Medulla oblongata (tissue), 1 donor: ENCODE measurements around the gene C9orf43.
A peak's percentile ranks its signal among the peaks of the same experiment; 100 is the strongest.
"Not testable (repeated sequence)": the region's sequence is repeated elsewhere in the genome, so short reads cannot be mapped to it uniquely, and the experiment has no call there.

Source experiments
- DNase-seq: peaks from one replicate; pipeline ENCODE4 v3.0.0-alpha.2; 2015; ENCODE audit errors: extremely low spot score

The C9orf43 gene, protein sequence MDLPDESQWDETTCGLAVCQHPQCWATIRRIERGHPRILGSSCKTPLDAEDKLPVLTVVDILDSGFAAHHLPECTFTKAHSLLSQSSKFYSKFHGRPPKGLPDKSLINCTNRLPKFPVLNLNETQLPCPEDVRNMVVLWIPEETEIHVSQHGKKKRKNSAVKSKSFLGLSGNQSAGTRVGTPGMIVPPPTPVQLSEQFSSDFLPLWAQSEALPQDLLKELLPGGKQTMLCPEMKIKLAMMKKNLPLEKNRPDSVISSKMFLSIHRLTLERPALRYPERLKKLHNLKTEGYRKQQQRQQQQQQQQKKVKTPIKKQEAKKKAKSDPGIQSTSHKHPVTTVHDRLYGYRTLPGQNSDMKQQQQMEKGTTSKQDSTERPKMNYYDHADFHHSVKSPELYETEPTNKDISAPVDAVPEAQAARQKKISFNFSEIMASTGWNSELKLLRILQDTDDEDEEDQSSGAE

DNA sequence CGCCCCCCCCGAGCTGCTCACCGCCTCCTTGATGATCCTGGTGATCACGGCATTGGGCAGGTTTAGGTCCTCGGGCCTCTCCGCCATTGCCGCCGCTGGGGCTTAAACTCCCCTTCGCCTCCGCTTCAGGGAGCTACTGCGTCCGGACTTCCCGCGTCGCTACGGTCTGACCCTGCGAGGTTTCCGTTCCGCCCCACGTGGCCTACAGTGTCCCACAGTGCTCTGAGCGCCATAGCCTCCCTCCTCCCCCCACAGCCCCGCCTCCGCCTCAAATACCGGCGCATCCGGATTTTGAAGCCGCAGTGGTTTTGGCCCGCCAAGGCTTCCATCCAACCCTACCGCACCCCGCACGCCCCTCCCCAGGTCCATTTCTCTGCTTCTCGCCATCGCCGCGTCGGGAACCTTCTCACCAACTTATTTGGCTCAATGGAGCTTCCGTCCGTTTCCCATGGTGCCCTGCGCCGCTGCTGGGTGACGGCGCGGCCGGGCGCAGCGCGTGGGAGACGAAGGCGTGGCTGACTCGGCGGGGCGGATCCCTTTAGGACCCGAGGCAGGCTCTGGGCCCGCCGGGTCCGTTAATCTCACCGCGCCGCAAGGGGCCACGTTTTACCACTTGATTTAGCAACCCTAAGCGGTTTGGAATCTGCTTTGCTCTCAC is at the start of gene C9orf43, which contains the start of gene POLE3:
Gene C9orf43, plus strand, starts transcription at position 541 of the 658 bp plus-strand sequence. CDS start 2,747 bp downstream, outside the sequence.
Gene POLE3, minus strand, starts transcription at position 469 of the 658 bp plus-strand sequence. Its CDS starts 382 bp downstream, at position 87.
- DNase-seq, result peak; percentile 94

DNA sequence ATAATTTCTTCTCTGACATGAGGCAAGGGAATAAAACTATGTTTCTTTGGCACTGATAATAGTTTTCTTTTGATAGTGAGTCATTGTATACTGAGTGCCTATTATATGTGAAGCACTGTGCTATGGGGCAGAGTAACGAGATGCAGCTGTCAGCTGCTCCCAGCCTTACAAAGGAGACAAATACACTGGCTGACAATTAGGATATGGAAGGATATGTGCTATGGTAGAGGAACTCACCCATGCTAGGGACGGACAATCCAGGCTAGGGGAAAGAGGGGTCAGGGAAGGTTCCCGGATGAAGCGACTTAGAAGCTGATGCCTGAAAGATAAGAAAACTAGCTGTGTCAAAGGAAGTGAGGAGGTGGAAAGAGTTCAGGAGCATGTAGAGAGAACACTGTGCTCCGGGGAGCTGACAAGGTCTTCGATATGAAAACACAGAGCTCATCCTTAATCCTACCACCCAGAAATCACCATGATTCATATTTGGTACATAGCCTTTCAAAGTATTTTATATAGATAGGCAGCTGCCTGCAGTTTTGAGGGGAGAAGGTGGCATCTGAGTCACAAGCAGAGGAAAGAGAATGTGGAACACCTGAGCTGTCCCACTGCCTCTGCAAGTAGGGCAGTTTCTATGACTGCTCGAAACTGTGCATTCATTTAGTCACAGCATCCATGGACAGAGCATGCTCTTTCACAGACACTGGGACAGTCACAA is 49.1 kb upstream of the C9orf43 start:
- DNase-seq, result peak; percentile 28

DNA sequence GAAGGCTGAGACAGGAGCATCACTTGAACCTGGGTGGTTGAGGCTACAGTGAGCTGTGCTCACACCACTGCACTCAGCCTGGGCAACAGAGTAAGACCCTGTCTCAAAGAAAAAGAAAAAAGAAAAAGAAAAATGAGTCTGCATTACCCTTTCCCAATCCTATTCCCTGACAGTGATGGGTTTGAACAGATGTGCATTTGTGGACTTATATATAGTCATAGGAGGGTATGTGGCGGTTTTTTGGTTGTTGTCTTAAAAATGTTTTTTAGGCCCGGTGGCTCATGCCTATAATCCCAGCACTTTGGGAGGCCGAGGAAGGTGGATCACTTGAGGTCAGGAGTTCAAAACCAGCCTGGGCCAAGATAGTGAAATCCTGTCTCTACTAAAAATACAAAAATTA is 47.2 kb upstream of the C9orf43 start:
- no peak for DNase-seq

DNA sequence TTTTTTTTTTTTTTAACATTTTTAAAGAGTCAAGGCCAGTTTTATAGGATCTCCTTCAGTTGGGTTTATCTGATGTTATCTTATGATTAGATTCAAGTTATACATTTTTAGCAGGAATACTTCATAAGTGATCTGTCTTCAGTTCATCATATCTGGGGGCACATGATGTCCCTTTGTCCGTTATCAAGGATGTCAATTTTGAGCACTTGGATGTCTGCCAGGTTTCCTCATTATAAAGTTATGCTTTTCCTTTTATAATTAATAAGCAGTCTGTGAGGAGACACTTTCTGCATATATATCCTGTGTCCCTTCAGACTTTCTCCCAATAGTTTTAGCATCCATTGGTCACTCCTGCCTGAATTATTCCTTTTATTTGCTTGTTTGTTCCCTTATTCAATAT is 45.6 kb upstream of the C9orf43 start:
- no peak for DNase-seq

DNA sequence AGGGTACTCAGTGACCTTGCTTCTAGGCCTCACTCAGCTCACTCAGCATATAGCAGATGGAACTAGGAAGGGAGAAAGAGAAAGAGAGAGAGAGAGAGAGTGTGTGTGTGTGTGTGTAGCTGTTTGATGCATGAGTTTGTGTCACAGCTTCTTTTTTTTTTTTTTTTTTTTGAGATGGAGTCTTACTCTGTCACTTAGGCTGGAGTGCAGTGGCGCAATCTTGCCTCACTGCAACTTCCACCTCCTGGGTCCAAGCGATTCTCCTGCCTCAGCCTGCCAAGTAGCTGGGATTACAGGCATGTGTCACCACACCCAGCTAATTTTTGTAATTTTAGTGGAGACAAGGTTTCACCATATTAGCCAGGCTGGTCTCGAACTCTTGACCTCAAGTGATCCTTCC is 44.9 kb upstream of the C9orf43 start:
- DNase-seq, result not testable (repeated sequence)

DNA sequence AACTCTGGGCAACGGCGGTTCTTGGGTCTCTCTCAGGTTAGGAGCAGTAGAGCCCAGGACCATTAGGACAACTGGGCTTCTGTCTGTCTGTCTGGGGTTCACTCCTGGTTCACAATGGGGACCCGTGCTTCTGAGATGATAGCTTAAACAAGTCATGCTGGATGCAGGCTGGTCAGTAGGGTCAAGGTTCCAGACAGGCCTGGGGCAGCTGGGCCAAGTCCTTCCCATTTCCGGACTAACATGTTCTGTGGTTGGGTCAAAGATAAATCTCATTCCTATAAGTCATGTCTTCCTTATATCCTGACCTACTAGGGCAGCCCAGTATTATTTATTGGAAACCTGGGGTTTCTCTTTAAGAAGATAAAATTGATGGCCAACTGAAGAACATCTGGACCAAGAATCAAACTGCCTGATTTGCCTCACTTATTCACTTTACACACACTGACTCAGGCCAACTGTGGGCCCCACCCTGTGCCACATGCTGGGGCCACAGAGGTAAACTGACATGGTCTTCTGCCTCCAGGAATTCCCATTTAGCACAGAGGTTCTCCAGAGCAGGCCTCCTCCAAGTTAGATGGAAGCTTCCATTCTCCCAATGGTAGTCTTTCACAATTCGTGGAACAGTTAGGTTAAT is 42.1 kb upstream of the C9orf43 start:
- no peak for DNase-seq

DNA sequence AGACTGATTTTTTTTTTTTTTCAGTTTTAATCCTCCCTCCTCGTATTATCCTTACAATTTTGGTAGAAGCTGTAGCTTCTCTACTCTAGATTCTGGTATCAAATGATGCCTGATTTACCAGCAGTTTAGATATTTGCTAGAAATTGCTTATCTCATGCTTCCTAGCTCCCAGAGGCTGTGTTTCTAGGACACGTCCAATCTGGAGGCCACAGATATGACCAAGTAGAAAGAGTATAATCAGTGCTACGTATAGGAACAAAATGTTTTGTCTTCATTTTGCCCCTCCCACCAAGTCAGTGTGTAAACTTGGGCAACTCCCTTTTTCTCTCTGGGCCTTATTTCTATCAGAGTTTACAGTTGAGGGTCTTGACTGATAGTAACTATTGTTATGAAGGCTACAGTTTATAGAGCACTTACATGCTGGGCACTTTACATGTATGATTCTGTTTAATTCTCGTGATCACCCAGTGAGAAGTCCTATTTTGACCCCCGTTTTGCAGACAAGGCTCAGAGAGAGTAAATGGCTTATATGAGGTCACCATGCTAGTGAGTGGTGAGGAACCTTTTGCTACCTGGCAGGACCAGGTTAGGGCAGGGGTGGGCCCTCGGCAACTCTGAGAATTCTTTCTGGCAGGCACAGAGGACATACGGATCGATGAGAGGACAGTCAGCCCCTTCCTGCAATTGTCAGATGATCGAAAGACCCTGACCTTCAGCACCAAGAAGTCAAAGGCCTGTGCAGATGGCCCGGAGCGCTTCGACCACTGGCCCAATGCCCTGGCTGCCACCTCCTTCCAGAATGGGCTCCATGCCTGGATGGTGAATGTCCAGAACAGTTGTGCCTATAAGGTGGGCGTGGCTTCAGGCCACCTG is 41.3 kb upstream of the C9orf43 start:
- DNase-seq, result no peak

DNA sequence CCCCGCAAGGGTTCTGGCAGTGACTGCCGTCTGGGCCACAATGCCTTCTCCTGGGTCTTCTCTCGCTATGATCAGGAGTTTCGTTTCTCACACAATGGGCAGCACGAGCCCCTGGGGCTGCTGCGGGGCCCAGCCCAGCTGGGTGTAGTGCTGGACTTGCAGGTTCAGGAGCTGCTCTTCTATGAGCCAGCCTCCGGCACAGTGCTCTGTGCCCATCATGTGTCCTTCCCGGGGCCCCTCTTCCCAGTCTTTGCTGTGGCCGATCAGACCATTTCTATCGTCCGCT is 40.7 kb upstream of the C9orf43 start:
- no peak for DNase-seq

DNA sequence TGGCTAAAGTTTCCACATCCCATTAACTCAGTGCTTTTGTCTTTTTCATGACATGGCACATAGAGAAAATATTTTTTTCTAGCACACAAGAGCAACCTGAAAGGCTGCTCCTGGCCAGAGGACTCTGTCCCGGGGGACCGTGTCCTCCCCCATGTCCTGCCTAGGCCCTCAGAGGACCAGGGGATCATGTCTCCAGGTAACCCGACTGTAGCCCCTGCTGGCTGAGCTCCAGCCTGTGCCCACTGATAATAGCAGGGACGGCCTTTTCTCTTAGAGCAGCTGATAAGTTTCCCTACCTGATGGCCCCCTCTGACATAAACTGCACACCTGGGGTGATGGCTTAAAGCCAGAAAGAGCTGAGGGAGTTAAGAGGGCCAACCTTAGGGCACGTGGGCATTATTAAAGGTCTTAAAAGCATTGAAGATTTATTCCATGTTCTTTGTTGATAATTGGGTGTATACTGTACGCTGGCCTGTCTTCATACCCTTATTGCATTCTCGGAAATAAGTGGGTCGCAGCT is 39.7 kb upstream of the C9orf43 start:
- no peak for DNase-seq

DNA sequence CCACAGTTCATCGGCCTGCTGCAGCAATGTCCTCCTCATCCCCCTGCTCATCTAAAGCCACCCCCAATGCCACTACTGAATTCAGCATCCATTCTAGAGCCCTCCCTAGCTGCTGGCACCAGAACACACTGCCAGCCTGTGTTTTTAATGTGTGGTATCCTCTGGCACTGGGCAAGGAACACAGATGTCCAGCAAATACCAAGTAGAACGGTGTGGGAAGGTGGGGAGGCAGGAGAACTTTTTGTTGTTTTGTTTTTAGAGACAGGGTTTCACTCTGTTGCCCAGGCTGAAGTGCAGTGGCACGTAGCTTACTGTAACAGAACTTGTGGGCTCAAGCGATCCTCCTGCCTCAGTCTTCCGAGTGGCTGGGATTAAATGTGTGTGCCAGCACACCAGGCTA is 38.5 kb upstream of the C9orf43 start:
- DNase-seq, result no peak

DNA sequence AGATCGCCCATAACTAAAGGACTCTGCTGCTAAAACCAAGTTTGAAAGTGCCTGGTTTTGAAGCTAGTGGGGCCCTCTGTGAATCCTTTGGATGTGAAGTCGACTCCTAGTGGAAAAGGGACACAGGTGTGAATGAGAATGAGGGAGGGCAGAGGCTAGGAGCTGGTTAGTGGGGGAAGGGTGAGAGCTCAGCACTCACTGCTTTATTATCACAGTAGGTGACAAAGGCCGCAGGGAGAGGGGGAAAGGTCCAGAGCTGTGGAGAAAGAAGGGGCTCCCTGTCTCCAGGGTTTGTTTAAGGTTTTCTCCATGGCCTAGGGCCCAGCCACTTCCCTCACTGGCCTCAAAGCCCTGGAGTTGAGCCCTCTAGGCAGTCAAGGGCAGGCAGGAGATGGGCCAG is 37.3 kb upstream of the C9orf43 start:
- DNase-seq, result no peak

DNA sequence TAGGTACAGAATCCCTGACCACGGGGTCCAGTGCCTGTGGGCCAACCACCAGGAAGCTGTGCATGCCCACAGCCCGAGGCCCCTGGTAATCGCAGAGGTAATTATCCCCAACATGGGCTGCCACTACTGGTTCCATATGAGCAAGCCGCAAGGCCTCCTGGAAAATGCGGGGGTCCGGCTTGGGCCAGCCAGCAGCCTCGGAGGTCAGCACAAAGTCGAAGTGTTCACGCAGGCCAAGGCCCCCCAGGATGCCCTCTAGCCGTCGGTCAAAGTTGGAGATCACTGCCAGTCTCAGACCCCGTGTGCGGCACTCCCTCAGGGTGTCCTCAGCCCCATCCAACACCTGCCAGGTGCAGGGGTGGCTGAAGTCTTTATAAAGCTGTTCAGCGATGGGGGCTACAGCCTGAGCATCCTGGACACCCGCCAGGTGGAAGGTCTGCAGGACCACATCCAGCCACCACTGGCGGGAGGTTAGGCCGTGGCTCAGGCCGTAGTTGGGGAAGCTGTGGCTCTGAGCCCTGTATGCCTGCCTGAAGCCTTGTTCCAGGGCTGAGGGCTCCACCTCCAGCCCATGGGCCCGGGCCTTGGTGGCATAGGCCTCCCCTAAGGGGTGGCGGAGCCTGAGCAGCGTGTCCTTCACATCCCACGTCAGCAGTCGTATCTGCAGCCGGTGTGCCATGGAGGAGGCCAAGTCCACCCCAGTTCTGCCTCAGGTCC is 36.7 kb upstream of the C9orf43 start:
- DNase-seq, result no peak

DNA sequence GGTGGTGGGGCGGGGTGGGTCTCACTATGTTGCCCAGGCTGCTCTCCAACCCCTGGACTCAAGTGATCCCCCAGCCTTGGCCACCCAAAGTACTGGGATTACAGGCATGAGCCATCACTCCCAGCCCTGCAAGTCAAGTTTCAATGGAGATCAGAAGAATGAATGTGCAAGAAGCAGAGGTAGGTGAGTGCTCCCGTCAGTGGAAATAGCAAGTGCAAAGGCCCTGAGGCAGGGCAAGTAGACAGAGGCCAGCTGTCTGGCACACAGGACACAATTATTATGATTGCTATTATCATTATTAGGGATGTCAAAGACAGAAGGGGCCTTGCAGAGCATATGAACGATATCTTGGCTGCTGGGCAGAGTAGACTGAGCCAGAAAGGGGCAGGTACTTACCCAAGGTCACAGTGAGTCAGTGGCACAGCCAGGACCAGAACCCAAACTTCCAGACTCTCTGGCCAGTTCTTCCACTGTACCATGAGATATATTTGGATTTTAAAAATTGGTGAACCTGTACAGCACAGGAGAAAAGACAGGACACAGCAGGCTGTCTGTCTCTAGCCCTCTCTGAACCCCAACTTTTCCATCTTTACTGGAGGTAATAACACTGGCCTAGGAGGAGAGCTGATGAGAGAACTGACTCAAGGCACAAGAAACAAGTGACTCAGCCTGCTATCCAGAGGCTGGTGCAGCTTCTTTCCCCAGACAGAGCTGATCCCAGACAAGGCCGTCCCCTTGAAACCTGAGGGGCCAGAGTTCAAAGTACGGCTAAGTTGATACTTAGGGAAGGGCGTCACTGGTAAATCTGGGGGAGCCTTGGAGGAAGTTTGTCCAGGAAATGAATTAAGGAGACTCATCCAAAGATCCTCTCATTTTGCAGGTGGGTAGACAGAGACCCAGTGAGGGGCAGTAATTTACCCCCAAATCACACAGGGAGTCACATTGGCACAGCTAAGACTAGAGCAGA is 35.2 kb upstream of the C9orf43 start:
- no peak for DNase-seq

DNA sequence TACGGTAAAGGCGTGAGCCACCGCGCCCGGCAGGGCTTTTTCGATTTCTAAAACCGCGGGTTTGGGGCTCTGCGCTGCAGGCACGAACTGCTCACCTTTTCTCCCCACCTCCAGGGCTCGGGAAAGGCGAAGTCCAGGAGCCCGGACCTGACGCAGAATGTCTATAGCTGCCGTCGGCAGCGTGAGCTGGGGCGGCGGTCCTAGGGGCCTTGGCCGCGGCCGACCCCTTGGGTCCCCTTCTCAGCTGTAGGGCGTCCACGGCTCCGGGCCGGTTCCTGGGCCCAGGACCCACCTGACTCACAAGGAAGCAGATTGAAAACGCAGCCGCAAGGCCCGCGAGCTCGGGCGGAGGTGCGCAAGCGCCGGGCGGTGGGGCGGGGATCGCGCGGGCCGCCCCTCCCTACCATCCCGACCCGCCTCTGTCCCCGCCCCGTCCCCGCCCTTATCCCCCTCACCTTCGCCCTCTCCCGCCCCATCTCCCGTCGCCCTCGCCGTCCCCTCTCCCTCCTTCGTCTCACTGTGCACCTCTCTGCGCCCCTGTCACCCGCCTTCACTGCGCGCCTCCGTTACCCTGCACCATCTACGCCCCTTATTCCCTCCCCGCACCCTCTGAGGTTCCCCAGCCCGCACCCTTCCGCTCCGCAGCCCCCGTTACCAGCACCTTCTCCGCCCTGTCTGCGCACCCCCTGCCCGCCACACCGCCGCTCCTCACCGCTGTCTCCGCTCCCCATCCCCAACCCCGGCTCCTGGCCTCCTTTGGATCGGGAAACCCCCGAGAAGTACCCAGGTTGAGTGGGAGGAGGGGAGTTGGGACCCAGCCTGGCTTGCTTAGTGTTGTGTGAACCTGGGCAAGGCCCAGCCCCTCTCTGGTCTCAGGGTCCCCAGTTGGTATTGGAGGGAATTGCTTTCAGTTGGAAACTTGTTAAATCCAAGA is 33.6 kb upstream of the C9orf43 start, which contains the start of gene HDHD3:
Gene HDHD3, minus strand, starts transcription at position 353 of the 934 bp plus-strand sequence. CDS start 2,632 bp downstream, outside the sequence.
- peak; percentile 79 for DNase-seq

DNA sequence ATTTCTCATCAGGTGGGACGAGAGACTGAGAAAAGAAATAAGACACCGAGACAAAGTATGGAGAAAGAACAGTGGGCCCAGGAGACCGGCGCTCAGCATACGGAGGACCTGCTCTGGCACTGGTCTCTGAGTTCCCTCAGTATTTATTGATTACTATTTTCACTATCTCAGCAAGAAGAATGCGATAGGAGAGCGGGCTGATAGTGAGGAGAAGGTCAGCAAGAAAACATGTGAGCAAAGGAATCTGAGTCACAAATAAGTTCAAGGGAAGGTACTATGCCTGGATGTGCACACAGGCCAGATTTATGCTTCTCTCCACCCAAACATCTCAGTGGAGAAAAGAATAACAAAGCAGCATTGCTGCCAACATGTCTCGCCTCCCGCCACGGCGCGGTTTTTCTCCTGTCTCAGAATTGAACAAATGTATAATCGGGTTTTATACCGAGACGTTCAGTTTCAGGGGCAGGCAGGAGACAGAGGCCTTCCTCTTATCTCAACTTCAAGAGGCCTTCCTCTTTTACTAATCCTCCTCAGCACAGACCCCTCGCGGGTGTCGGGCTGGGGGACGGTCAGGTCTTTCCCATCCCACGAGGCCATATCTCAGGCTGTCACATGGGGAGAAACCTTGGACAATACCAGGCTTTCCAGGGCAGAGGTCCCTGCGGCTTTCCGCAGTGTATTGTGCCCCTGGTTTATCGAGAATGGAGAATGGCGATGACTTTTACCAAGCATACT is 31.3 kb upstream of the C9orf43 start:
- not testable (repeated sequence) for DNase-seq

DNA sequence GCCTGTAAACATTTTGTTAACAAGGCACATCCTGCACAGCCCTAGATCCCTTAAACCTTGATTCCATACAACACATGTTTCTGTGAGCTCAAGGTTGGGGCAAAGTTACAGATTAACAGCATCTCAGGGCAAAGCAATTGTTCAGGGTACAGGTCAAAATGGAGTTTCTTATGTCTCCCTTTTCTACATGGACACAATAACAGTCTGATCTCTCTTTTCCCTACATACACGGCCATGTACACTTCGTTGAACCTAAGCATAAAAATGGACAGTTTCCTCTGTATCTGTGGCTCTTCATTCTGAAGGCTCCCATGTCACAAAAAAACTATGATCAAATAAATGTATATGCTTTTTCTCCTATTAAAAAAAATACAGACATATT is 30.7 kb upstream of the C9orf43 start:
- DNase-seq, result not testable (repeated sequence)

DNA sequence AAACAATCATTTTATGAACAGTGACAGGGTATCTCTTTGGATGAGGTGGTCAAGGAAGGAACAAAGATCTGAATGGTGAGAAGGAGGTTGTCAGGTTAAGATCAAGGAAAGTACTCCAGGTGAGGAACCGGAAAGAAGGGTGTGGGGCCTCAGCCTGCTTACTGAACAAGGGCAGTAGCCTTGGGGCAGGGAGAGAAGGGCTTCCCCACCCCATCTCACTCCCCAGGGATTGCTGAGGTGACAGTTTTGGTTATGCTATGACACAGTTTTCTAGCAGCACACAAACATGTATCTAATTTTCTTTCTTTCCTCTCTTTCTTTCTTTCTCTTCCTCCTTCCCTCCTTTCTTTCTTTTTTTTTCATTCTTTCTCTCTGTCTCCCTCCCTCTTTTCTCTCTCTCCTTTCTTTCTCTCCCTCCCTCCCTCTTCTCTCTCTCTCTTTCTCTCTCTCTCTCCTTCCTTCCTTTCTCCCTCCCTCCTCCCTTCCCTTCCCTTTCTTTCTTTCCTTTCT is 29.6 kb upstream of the C9orf43 start:
- no peak for DNase-seq
